CD4-positive, alpha-beta T cell (primary cell): Measurements from ENCODE around the gene POFUT1. TPM values are rescaled to one million over a fixed set of nuclear protein-coding genes. Genes with fewer than 3 reads are reported as not detected.

Experiments used
- ATAC-seq: fragments of 200-7000 bp; cut with Tn5 transposase; one replicate; pipeline ENCODE4 v1.10.0; 2022; ENCODE audit warnings: mild to moderate bottlenecking; ENCODE audit not compliant: poor library complexity
- CTCF ChIA-PET: fragments of 350-600 bp; sonication (Branson Sonifier 250); formaldehyde crosslinking; loops from one replicate; lab custom pipeline; 2021; ENCODE audit warnings: antibody characterized with exemption, inconsistent platforms; lab: Charles Lee
- POLR2A ChIA-PET: fragments of 350-600 bp; sonication (Branson Sonifier 250); formaldehyde crosslinking; loops from one replicate; lab custom pipeline; 2021; ENCODE audit warnings: antibody characterized with exemption, inconsistent platforms; lab: Charles Lee
- DNase-seq, 14 experiments: peaks; one replicate each; pipeline ENCODE4 v3.0.0-alpha.2; 2013 to 2020; ENCODE audit warnings: mixed read lengths in 2 of 14
- H3K27ac ChIP-seq, 2 donors: one replicate each; pipeline versions ENCODE4 v1.5.1 to v1.7.0; 2013; ENCODE audit warnings: low read length in 2 of 2, low read depth in 1 of 2, mild to moderate bottlenecking in 1 of 2
- H3K27me3 ChIP-seq, 2 experiments: 1 replicate in 1 of 2; 2 replicates in 1 of 2; pipeline versions ENCODE4 v1.6.1 to v1.7.0; 2013; ENCODE audit warnings: low read length in 2 of 2, control low read depth in 1 of 2, mild to moderate bottlenecking in 1 of 2, moderate library complexity in 1 of 2; ENCODE audit not compliant: insufficient read depth in 2 of 2, control insufficient read depth in 1 of 2
- H3K36me3 ChIP-seq: one replicate; pipeline ENCODE4 v1.6.1; 2013; ENCODE audit warnings: low read length, control low read depth; ENCODE audit not compliant: insufficient read depth
- H3K4me1 ChIP-seq: one replicate; pipeline ENCODE4 v1.6.1; 2013; ENCODE audit warnings: low read length, control low read depth; ENCODE audit not compliant: insufficient read depth
- H3K4me3 ChIP-seq: one replicate; pipeline ENCODE4 v1.5.1; 2013; ENCODE audit warnings: mild to moderate bottlenecking, low read length, moderate library complexity
- H3K9me3 ChIP-seq, 2 experiments: 1 replicate in 1 of 2; 2 replicates in 1 of 2; pipeline versions ENCODE4 v1.6.1 to v1.7.0; 2013; ENCODE audit warnings: low read length in 2 of 2, mild to moderate bottlenecking in 2 of 2, control low read depth in 1 of 2, moderate library complexity in 1 of 2; ENCODE audit not compliant: control insufficient read depth in 1 of 2, insufficient read depth in 1 of 2
- H3K27ac Mint-ChIP-seq: one replicate; pipeline ENCODE4 v1.8.0; 2020; ENCODE audit warnings: mixed read lengths
- H3K27me3 Mint-ChIP-seq: one replicate; pipeline ENCODE4 v1.8.0; 2021; ENCODE audit warnings: mixed read lengths
- H3K36me3 Mint-ChIP-seq: one replicate; pipeline ENCODE4 v1.8.0; 2021; ENCODE audit warnings: low read depth, mixed read lengths
- H3K4me1 Mint-ChIP-seq: one replicate; pipeline ENCODE4 v1.8.0; 2021; ENCODE audit warnings: low read depth, mixed read lengths
- H3K4me3 Mint-ChIP-seq: one replicate; pipeline ENCODE4 v1.8.0; 2020; ENCODE audit warnings: mild to moderate bottlenecking, mixed read lengths
- H3K9me3 Mint-ChIP-seq: one replicate; pipeline ENCODE4 v1.8.0; 2020; ENCODE audit warnings: mixed read lengths
- intact Hi-C, 2 experiments: fragments of 100-400 bp; cut with DNase I in 1 of 2; cut with micrococcal nuclease in 1 of 2; formaldehyde crosslinking; loops; one replicate each; pipeline versions ENCODE4 v1.15.1 to v1.9.0; 2023 to 2025; cut with DNase I, micrococcal nuclease
- total RNA-seq, 174 experiments: library from RNA in 2 of 174; stranded (reverse) in 2 of 174; gene quantifications; one replicate each; pipeline ENCODE4 v1.2.3 and lab custom pipeline; 2021 to 2026
- TF ChIP-seq, protein P1 (sequence below): fragments of 200-600 bp; IDR thresholded peaks from one replicate; pipeline ENCODE4 v1.8.0; 2022; ENCODE audit warnings: antibody characterized with exemption, mild to moderate bottlenecking

POFUT1 gene
- total RNA-seq, 2 experiments from 2014 or later = 7.5 to 8.8 TPM

- no peaks in the 10 kb centered on the region for H3K9me3 ChIP-seq
- ChIA-PET POLR2A (interaction anchor here (0.6 kb wide), 1 partner anchor 96 kb away, joined by 3 read pairs; no protein-coding TSS in a partner anchor), CTCF (no interaction called here)
- H3K27me3 ChIP-seq = no peaks in the 10 kb centered on the region
- DNase-seq (no peak), ATAC-seq (no peak)
- no peak overlapping the region for H3K4me3 Mint-ChIP-seq
- no peaks in the 10 kb centered on the region for H3K27me3 Mint-ChIP-seq
- no peak overlapping the region for H3K4me3 ChIP-seq
- no peak overlapping the region for H3K27ac ChIP-seq
- no peaks in the 10 kb centered on the region for H3K9me3 Mint-ChIP-seq
- no peak overlapping the region for H3K27ac Mint-ChIP-seq
- TF ChIP-seq, protein P1, sequence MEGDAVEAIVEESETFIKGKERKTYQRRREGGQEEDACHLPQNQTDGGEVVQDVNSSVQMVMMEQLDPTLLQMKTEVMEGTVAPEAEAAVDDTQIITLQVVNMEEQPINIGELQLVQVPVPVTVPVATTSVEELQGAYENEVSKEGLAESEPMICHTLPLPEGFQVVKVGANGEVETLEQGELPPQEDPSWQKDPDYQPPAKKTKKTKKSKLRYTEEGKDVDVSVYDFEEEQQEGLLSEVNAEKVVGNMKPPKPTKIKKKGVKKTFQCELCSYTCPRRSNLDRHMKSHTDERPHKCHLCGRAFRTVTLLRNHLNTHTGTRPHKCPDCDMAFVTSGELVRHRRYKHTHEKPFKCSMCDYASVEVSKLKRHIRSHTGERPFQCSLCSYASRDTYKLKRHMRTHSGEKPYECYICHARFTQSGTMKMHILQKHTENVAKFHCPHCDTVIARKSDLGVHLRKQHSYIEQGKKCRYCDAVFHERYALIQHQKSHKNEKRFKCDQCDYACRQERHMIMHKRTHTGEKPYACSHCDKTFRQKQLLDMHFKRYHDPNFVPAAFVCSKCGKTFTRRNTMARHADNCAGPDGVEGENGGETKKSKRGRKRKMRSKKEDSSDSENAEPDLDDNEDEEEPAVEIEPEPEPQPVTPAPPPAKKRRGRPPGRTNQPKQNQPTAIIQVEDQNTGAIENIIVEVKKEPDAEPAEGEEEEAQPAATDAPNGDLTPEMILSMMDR = no peak
- peaks cover 84% of the 10 kb centered on the region for H3K36me3 Mint-ChIP-seq
- H3K4me1 Mint-ChIP-seq = peaks cover 5% of the 10 kb centered on the region
- H3K4me1 ChIP-seq = no peaks in the 10 kb centered on the region
- peaks cover 75% of the 10 kb centered on the region for H3K36me3 ChIP-seq
- intact Hi-C loops = no loop called here
These were observed 10.6 kb downstream of the POFUT1 start for GRCh38 chr20:32218156-32218900.

- CTCF ChIA-PET = no interaction called here
- POLR2A ChIA-PET = no interaction called here
- Histone ChIP-seq H3K4me1 (no peaks in the 10 kb centered on the region), H3K36me3 (peaks cover 52% of the 10 kb centered on the region), H3K9me3 (no peaks in the 10 kb centered on the region), H3K27me3 (no peaks in the 10 kb centered on the region), H3K27ac (no peak overlapping the region), H3K4me3 (no peak overlapping the region)
- DNase-seq (no peak), ATAC-seq (no peak)
- no peaks in the 10 kb centered on the region for H3K4me1 Mint-ChIP-seq
- H3K9me3 Mint-ChIP-seq = no peaks in the 10 kb centered on the region
- no peak overlapping the region for H3K4me3 Mint-ChIP-seq
- no peak overlapping the region for H3K27ac Mint-ChIP-seq
- TF ChIP-seq, protein P1 = no peak
- no peaks in the 10 kb centered on the region for H3K27me3 Mint-ChIP-seq
- peaks cover 85% of the 10 kb centered on the region for H3K36me3 Mint-ChIP-seq
- intact Hi-C loops = no loop called here
These were observed 16.8 kb downstream of the POFUT1 start for GRCh38 chr20:32224463-32224862.

DNA sequence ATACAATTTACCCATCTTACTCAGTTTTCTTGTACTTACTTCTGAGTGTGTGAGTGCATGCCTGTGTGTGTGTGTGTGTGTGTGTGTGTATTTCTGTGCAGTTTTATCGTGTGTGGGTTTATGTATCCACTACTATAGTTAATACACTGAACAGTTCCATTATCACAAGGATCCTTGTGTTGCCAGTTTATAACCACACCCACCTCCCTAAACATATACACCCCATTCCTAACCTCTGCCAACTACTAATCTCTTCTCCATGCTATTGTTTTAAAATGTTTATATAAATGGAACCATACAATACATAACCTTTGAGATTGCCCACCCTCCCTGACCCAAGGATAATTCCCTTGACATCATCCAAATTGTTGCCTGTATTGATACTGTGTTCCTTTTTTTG is 18.7 kb downstream of the POFUT1 start:
- Histone ChIP-seq H3K27ac (no peak overlapping the region), H3K36me3 (peaks cover 54% of the 10 kb centered on the region), H3K4me1 (peaks cover 6% of the 10 kb centered on the region), H3K27me3 (no peaks in the 10 kb centered on the region), H3K9me3 (no peaks in the 10 kb centered on the region), H3K4me3 (no peak overlapping the region)
- no peak overlapping the region for H3K4me3 Mint-ChIP-seq
- peaks cover 3% of the 10 kb centered on the region for H3K4me1 Mint-ChIP-seq
- DNase-seq (no peak), ATAC-seq (no peak)
- H3K27me3 Mint-ChIP-seq = no peaks in the 10 kb centered on the region
- H3K27ac Mint-ChIP-seq = no peak overlapping the region
- CTCF ChIA-PET = no interaction called here
- peaks cover 79% of the 10 kb centered on the region for H3K36me3 Mint-ChIP-seq
- TF ChIP-seq, protein P1 = no peak
- intact Hi-C loops = no loop called here
- H3K9me3 Mint-ChIP-seq = no peaks in the 10 kb centered on the region
- POLR2A ChIA-PET = no interaction called here
